NCI-H69 (cell line): ENCODE measurements around the gene MARCHF3.

Source experiments
- DNase-seq: peaks from one replicate; lab custom pipeline; 2025; lab: John Stamatoyannopoulos, UW

MARCHF3 gene

DNA sequence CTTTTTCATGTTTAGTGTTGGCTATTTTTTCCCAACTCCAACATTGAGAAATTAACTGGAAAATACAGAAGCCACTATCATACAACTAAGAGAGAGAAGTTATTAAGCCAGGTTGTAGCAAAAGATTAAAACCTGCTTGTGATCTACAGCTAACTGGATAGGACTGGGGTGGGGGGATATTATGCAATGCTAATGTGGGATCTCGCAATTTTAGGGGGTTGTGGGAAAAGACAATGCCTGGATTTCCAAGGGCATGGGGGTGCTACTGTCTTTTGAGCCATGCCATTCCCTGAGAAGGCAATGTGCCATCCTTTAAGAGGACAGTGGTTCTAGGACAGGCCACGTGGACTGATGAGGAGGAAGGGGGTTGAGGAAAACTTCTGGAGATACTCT, 46.5 kb downstream of the MARCHF3 start:
- no peak for DNase-seq

- no peak for DNase-seq
These were observed 47.2 kb downstream of the MARCHF3 start for GRCh38 chr5:126982926-126983873.

DNA sequence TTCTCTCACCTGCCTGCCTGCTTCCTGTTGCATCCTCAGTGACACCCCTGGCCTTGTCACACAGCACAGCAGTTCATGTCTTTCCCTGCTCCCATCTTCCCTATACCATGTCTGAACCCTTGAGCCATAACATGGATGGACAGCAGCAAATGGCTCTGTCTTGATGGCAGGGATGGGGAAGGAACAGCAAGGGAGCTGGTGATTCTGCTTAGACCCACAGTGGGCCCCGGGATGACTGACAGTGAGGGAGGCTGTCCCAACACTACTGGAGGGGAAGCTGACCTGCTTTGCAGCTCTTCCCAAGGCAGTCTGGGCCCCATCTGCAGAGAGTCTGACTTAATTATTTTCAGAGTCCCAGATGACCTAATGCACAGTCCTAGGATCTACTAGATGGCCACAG, 48.2 kb downstream of the MARCHF3 start:
- DNase-seq, result no peak

DNA sequence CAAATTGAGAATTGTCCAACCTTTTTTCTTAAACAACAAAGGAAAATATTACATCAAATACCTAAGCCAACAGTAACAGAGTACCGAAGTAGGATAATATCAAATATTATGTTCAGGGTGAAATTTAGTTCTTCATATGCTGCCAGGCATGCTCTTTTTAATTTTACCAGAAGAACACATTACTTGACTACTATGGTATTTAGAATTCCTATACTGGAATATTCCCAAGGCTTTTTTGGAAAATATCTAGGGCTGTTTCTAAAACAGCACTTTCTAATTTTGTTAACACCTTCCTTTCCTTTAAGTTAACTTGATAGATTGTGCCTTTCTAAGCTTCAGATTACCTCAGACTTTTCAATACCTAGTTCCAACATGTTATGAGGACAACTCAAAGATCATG, 48.7 kb downstream of the MARCHF3 start:
- no peak for DNase-seq

DNA sequence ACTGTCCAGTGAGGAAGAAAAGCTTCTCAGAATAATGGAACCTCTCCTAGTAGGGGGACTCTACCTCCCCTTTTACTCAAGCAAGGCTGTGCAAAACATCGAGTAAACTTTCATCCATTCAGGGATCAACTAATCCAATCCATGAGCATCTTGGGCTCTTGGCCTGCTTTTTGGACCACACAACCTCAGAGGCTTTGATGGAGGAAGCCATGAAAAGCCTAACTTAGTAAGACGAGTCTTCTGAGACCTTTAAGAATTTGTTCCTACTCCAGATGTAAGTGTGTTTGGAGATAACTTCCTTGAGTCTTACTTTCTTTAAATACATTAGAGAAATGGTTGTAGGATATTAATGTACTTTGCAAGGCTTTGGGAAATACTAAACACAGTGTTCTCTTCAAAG, 49.1 kb downstream of the MARCHF3 start:
- DNase-seq, result no peak

GRCh38 chr5:126978258-126978657, 52.1 kb downstream of the MARCHF3 start:
- no peak for DNase-seq

DNA sequence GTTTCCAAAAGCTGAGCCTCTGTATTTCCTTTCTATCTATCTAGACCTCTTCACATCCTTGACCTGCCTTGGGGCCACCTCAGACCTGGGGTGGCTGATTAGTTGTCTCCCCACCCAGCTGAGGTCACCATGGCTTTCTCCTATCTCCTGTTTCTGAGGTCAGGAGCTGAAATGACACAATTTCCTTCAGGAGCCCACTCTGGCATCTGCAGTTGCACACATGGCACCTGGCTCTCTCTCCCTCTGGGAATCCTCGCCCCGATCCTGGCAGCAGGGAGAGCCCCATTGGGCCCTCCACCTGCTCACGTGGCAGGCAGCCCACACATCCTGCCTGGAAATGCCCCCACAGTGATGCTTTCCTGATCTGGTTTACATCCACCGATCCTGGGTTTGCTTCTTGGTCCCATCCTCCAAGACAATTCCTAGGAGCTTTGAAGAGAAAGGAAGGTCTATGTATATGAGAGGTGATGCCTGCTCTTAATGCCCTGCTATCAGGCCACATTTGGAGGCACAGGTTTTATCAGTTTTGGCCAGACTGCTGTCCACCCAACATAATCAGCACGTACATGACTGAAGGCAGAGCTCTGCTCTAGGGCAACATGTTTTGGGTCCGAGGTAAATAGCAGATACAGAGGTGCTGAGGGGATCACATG, 53.7 kb downstream of the MARCHF3 start:
- DNase-seq, result peak; percentile 50

DNA sequence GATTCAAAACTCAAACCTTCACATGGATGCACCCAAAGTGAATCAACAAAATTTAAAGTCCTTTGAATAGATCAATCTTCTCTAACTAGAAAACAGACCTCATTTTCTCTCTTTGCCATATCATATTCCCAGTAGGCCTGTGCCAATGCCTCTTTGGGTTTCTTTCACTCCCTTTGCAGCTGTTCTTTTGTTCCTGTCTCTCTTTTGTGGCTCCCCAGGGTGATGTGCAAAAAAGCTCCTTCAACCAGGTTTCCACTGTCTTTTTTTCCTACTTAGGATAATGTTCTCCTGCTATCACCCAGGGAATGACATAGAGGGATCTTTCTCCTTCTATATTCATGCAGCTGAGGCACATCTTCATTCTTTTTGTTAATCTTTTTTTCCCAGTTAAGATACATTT, 54.6 kb downstream of the MARCHF3 start:
- DNase-seq, result peak; percentile 86

- DNase-seq, result peak; percentile 77
These were observed 57.2 kb downstream of the MARCHF3 start for GRCh38 chr5:126973193-126973592.

DNA sequence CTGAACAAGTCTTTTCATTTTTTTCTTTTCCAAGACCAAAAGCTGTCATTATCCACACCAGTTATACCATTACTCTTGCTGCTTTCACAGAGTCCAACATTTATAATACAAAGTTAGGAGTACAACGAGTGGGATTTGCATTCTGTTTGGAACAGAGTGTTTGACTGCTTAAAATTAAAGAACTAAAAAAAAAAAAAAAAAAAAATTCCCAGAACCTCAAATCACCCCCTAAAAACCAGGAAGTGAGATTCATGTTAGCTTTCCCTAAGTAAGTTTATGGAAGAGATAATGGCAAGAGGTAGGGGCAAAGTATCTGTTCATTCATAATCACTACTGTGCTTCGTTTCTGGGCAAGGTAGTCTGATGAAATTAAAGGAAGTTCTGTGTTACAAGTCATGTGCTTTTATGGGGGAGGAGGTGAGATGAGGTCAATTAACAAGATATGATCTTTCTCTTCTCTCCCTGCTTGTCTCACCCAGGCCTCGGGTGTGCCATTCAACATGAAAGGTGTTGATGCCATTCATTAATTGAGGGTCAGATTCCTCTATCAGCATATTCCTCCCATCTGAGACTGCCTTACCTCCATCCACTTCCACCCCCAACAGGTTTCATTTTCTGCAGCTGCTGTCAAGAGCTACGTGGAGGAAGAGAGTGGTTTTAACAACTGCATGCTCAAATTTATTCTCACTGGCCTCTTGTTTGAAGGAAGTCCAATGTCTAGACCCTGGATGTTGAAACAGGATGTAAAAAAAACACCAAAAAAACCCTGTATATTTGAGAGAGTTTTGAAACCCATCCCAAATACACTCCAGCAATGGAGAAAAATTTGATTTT, 58.1 kb downstream of the MARCHF3 start:
- peak; percentile 85 for DNase-seq

- DNase-seq, result peak; percentile 91
These were observed 58.8 kb downstream of the MARCHF3 start for GRCh38 chr5:126971455-126972031.

GRCh38 chr5:126970517-126971017, 59.8 kb downstream of the MARCHF3 start:
- DNase-seq, result peak; percentile 23

- DNase-seq, result no peak
These were observed 60.8 kb downstream of the MARCHF3 start for GRCh38 chr5:126969548-126969947.

DNA sequence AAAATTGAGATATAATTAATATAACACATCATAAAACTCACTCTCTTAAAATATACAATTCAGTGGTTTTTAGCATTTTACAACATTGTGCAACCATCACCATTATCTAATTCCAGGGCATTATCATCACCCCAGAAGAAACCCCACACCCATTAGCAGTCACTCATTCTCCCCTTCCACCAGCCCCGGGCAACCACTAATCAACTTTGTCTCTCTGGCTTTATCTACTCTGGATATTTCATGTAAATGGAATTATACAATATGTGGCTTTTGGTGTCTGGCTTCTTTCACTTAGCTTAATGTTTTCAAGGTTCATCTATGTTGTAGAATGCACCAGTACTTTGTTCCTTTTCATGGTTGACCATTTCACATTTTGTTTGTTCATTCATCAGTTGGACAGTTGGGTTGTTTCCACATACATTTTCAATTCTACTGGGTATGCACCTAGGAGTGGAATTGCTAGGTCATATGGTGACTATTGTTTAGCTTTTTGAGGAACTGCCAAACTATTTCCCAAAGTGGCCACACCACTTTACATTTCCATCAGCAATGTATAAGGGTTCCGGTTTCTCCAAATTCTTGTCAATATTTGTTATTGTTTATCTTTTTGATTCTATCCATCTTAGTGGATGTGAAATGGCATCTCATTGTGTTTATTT, 62.4 kb downstream of the MARCHF3 start:
- DNase-seq, result no peak

DNA sequence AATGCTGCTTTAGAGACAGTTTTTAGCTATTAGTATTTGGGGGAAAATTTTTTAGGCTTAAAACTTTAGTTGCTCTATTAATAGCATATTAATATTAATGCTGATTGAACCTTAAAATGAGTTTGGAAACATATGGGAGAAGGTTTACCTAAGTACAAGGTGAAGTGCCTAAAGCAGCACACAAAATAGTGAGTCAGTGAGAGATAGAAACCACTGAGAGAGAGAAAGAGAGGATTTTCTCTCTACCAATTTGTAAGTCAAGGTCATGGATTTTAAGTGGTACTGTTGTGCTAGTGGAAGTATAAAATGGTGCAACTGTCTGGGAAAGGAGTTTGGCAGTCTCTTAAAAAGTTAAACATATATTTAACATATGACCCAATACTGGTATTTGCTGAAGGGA, 64.9 kb downstream of the MARCHF3 start:
- no peak for DNase-seq

GRCh38 chr5:126965061-126965475, 65.3 kb downstream of the MARCHF3 start:
- DNase-seq, result peak; percentile 59

GRCh38 chr5:126963822-126964375, 66.5 kb downstream of the MARCHF3 start:
- DNase-seq, result no peak

DNA sequence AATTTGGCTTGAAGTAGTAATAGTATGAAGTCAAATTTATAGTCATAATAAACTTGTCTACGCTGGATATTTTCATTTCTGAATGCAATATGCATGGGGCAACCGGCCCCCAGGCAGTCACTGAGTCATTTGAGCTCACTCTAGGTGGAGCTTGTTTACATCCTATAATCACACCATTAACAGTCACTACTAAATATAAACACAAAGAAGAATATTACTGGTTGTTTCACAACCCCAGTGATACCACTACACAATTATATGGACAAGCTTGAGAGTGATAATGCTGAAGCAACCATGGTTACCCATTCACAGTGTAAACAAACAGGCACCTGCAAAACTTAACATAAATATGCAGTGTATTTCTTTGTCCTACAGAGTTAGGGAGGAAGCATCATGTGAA, 68.7 kb downstream of the MARCHF3 start:
- DNase-seq, result peak; percentile 89

DNA sequence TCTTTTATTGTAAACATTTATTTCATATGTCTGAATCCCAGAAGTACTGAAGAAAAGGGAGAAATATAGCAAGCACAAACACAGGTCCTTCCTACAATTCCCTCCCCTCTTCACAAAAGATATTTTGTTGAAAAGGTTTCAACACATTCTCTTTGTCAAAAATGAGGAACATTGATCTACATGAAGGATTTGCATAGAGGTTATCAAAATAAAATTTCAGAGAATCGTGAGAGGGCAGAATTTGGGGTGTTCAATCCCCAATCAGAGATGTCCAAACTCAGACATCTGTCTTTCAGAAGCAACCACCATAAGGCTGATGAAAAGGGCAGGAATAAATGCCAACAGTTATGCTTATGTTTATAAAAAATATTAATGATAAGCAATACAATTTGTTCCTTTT, 69.2 kb downstream of the MARCHF3 start:
- no peak for DNase-seq

GRCh38 chr5:126959188-126959587, 71.2 kb downstream of the MARCHF3 start:
- DNase-seq, result no peak

GRCh38 chr5:126956991-126957390, 73.4 kb downstream of the MARCHF3 start:
- DNase-seq, result no peak
